Measurements from ENCODE around the gene SF3B2. TPM values are rescaled to one million over a fixed set of nuclear protein-coding genes. Genes with fewer than 3 reads are reported as not detected.
"Not testable (repeated sequence)": the region's sequence is repeated elsewhere in the genome, so short reads cannot be mapped to it uniquely, and the experiment has no call there.

SF3B2 gene
- total RNA-seq, 2 donors from 2014 or later = 142 TPM

GRCh38 chr11:66083767-66084166 is 31.6 kb downstream of the SF3B2 start:
- Histone ChIP-seq H3K27ac (peak overlapping the region; percentile 33 to 34), H3K4me1 (ENCODE audit: control insufficient read depth in 1 of 2, low read depth in 2 of 2) (peaks cover 39 to 59% of the 10 kb centered on the region in 2 donors), H3K27me3 (replicated peaks; ENCODE audit: insufficient read depth) (no peaks in the 10 kb centered on the region), H3K9me3 (no peaks in the 10 kb centered on the region), H3K4me3 (no peak overlapping the region), H3K36me3 (no peaks in the 10 kb centered on the region)
- TF ChIP-seq CTCF (IDR thresholded peaks at IDR 0.05) = no peak
- ATAC-seq (ENCODE audit: insufficient number of reproducible peaks, low FRiP score, low read depth) (no peak), DNase-seq (ENCODE audit: low spot score) (no peak)

DNA sequence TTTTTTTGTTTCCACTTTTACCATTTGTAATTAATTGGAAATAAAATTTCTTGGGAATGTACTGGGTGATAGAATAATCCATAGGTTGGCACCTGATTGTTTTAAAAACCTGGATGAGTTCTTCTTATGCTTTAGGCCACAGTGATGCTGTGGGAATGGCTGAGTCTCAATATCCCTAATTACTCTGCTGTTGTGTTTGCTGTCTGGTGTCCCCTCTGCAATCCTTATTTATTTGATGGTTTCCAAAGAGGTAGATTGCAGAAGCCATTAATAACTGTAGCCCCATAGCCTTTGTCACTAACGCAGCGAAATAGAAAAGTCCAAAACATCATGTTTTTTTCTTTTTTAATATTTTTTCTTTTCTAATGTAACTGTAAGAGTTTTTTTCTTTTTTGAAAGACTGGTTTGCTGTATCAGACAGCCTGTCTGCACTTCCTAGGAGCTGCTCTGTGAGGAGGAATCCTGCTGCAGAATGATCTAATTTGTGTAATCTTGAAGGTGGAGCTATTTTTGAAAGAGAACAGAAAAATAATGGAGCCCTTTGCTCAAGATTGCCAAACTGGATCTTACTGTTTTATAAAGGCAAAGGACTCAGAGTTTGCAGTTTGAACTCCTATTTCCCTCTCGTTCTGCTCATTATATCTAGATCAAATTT is 32.8 kb downstream of the SF3B2 start:
- H3K27me3 ChIP-seq (replicated peaks; ENCODE audit: insufficient read depth) = no peaks in the 10 kb centered on the region
- ATAC-seq (ENCODE audit: insufficient number of reproducible peaks, low FRiP score, low read depth) (no peak), DNase-seq (ENCODE audit: low spot score) (no peak)
- H3K4me1 ChIP-seq (ENCODE audit: control insufficient read depth in 1 of 2, low read depth in 2 of 2) = peaks cover 39 to 59% of the 10 kb centered on the region in 2 donors
- H3K9me3 ChIP-seq = no peaks in the 10 kb centered on the region
- no peaks in the 10 kb centered on the region for H3K36me3 ChIP-seq
- no peak for TF ChIP-seq CTCF (IDR thresholded peaks at IDR 0.05)
- no peak overlapping the region for H3K4me3 ChIP-seq
- peak overlapping the region in 1 of 2 donors; percentile 11 for H3K27ac ChIP-seq

DNA sequence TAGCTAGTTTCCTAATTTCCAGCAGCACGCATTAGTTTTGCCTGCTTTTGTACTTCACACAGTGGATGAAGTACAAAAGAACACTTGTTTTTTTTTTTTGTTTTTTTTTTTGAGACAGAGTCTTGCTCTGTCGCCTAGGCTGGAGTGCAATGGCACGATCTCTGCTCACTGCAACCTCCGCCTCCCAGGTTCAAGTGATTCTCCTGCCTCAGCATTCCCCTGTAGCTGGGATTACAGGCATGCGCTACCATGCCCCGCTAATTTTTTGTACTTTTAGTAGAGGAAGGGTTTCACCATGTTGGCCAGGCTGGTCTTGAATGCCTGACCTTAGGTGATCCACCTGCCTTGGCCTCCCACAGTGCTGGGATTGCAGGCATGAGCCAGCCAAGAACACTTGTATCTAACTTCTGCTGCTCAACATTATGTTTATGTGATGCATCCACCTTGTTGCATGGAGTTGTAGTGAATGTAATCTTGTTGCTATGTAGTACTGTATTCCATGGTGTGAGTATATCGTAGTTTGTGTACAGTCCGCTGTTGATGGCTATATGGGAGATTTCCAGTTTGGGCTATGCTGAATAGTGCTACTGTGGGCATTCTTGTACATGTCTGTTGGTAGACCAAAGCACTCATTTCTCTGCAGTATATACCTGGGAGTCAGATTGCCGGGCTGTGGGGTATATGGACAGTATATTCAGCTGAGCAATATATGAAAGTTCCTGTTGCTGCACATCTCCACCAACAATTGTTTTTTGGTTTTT is 35.2 kb downstream of the SF3B2 start:
- Histone ChIP-seq H3K4me1 (ENCODE audit: control insufficient read depth in 1 of 2, low read depth in 2 of 2) (peaks cover 20 to 35% of the 10 kb centered on the region in 2 donors), H3K27ac (no peak overlapping the region), H3K9me3 (no peaks in the 10 kb centered on the region), H3K4me3 (no peak overlapping the region), H3K27me3 (replicated peaks; ENCODE audit: insufficient read depth) (no peaks in the 10 kb centered on the region), H3K36me3 (no peaks in the 10 kb centered on the region)
- ATAC-seq (ENCODE audit: insufficient number of reproducible peaks, low FRiP score, low read depth) = no peak
- no peak for TF ChIP-seq CTCF (IDR thresholded peaks at IDR 0.05)
- no peak for DNase-seq (ENCODE audit: low spot score)

- no peaks in the 10 kb centered on the region for H3K27me3 ChIP-seq (replicated peaks; ENCODE audit: insufficient read depth)
- no peak overlapping the region for H3K4me3 ChIP-seq
- H3K27ac ChIP-seq = no peak overlapping the region
- TF ChIP-seq CTCF (IDR thresholded peaks at IDR 0.05) = no peak
- H3K9me3 ChIP-seq = no peaks in the 10 kb centered on the region
- ATAC-seq (ENCODE audit: insufficient number of reproducible peaks, low FRiP score, low read depth) (no peak), DNase-seq (ENCODE audit: low spot score) (no peak)
- H3K36me3 ChIP-seq = no peaks in the 10 kb centered on the region
- peaks cover 4 to 18% of the 10 kb centered on the region in 2 donors for H3K4me1 ChIP-seq (ENCODE audit: control insufficient read depth in 1 of 2, low read depth in 2 of 2)
Measured at GRCh38 chr11:66089067-66089466, 36.9 kb downstream of the SF3B2 start.

GRCh38 chr11:66090288-66090687 is 38.1 kb downstream of the SF3B2 start:
- Histone ChIP-seq H3K27ac (no peak overlapping the region), H3K27me3 (replicated peaks; ENCODE audit: insufficient read depth) (no peaks in the 10 kb centered on the region), H3K4me3 (no peak overlapping the region), H3K36me3 (no peaks in the 10 kb centered on the region), H3K9me3 (no peaks in the 10 kb centered on the region), H3K4me1 (ENCODE audit: control insufficient read depth in 1 of 2, low read depth in 2 of 2) (peaks cover 0 to 5% of the 10 kb centered on the region in 2 donors)
- DNase-seq (ENCODE audit: low spot score) (no peak), ATAC-seq (ENCODE audit: insufficient number of reproducible peaks, low FRiP score, low read depth) (no peak)
- TF ChIP-seq CTCF (IDR thresholded peaks at IDR 0.05) = no peak

DNA sequence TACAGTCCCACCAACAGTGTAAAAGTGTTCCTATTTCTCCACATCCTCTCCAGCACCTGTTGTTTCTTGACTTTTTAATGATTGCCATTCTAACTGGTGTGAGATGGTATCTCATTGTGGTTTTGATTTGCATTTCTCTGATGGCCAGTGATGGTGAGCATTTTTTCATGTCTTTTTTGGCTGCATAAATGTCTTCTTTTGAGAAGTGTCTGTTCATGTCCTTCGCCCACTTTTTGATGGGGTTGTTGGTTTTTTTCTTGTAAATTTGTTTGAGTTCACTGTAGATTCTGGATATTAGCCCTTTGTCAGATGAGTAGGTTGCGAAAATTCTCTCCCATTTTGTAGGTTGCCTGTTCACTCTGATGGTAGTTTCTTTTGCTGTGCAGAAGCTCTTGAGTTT is 40.0 kb downstream of the SF3B2 start:
- not testable (repeated sequence) for H3K27ac ChIP-seq; ATAC-seq (ENCODE audit: insufficient number of reproducible peaks, low FRiP score, low read depth); DNase-seq (ENCODE audit: low spot score); H3K36me3 ChIP-seq; H3K27me3 ChIP-seq (replicated peaks; ENCODE audit: insufficient read depth); H3K4me1 ChIP-seq (ENCODE audit: control insufficient read depth in 1 of 2, low read depth in 2 of 2); H3K4me3 ChIP-seq; H3K9me3 ChIP-seq

- not testable (repeated sequence) for ATAC-seq (ENCODE audit: insufficient number of reproducible peaks, low FRiP score, low read depth); H3K4me3 ChIP-seq; H3K36me3 ChIP-seq; H3K9me3 ChIP-seq; H3K27ac ChIP-seq; H3K27me3 ChIP-seq (replicated peaks; ENCODE audit: insufficient read depth); DNase-seq (ENCODE audit: low spot score)
- H3K4me1 ChIP-seq (ENCODE audit: control insufficient read depth in 1 of 2, low read depth in 2 of 2) = peaks cover 13 to 26% of the 10 kb centered on the region in 2 donors
Measured at GRCh38 chr11:66099746-66100145, 47.6 kb downstream of the SF3B2 start.
